ENCODE results near the gene THAP7. TPM values are rescaled to one million over a fixed set of nuclear protein-coding genes. Genes with fewer than 3 reads are reported as not detected.
A peak's percentile ranks its signal among the peaks of the same experiment; 100 is the strongest.

Gene THAP7
- total and polyA plus RNA-seq, 2 of the 13 experiments (the other 11 are each of a cell fraction or from before 2014, with no cell fraction given): 13.0 to 25.5 TPM

GRCh38 chr22:20952544-20953341, 49.2 kb downstream of the THAP7 start (continued):
- TF ChIP-seq ZBTB10 (CRISPR knock-in tag; IDR thresholded peaks at IDR 0.05; ENCODE audit: borderline replicate concordance) (no peak), ZSCAN20 (CRISPR knock-in tag; IDR thresholded peaks at IDR 0.05; ENCODE audit: borderline replicate concordance) (no peak), HOXA9 (CRISPR knock-in tag; IDR thresholded peaks at IDR 0.05; ENCODE audit: borderline replicate concordance) (no peak), PTBP1 (IDR thresholded peaks at IDR 0.05; ENCODE audit: low read depth, low read length, poor library complexity, severe bottlenecking) (no peak), GTF3A (CRISPR knock-in tag; conservative IDR thresholded peaks at IDR 0.05) (no peak), MXD1 (CRISPR knock-in tag; IDR thresholded peaks at IDR 0.05) (no peak), EP300 (IDR thresholded peaks at IDR 0.05; ENCODE audit: low read depth in 2 of 2, low read length in 2 of 2) (0 out of 4 replicates have a peak, but pooled peaks of 1 of the 2 experiments have one; percentile 32), EP300 (CRISPR knock-in tag; IDR thresholded peaks at IDR 0.05; ENCODE audit: borderline replicate concordance) (no peak), SKIL (CRISPR knock-in tag; IDR thresholded peaks at IDR 0.05; ENCODE audit: borderline replicate concordance) (no peak), TEAD3 (CRISPR knock-in tag; optimal IDR thresholded peaks at IDR 0.05; ENCODE audit: borderline replicate concordance) (peak; percentile 52), TOPORS (CRISPR knock-in tag; IDR thresholded peaks at IDR 0.05) (no peak), SIX4 (CRISPR knock-in tag; IDR thresholded peaks at IDR 0.05) (0 out of 2 replicates have a peak, but pooled peaks have one; percentile 10), SMAD1 (CRISPR knock-in tag; IDR thresholded peaks at IDR 0.05; ENCODE audit: borderline replicate concordance, low read depth) (peak; percentile 60; the same call in 1 of the 2 replicates), PHF8 (CRISPR knock-in tag; IDR thresholded peaks at IDR 0.05) (no peak), HNRNPL (IDR thresholded peaks at IDR 0.05; ENCODE audit: low read depth, low read length) (no peak), ZNF816 (CRISPR knock-in tag; IDR thresholded peaks at IDR 0.05; ENCODE audit: borderline replicate concordance) (peak; percentile 27; the same call in 1 of the 2 replicates), FOXK2 (IDR thresholded peaks at IDR 0.05) (no peak), ZKSCAN5 (CRISPR knock-in tag; IDR thresholded peaks at IDR 0.05) (no peak), ZNF350 (CRISPR knock-in tag; IDR thresholded peaks at IDR 0.05; ENCODE audit: borderline replicate concordance, low read depth) (no peak), SRSF1 (optimal IDR thresholded peaks at IDR 0.05; ENCODE audit: low read depth, low read length) (no peak), ZHX1 (CRISPR knock-in tag; IDR thresholded peaks at IDR 0.05; ENCODE audit: low read depth) (no peak)
